GM19240 (cell line): ENCODE measurements around the gene FARS2.
"Not testable (repeated sequence)": the region's sequence is repeated elsewhere in the genome, so short reads cannot be mapped to it uniquely, and the experiment has no call there.

Experiments used
- DNase-seq: peaks from one replicate; pipeline ENCODE4 v3.0.0; 2011; ENCODE audit warnings: low spot score; ENCODE audit not compliant: insufficient read length

Gene FARS2

DNA sequence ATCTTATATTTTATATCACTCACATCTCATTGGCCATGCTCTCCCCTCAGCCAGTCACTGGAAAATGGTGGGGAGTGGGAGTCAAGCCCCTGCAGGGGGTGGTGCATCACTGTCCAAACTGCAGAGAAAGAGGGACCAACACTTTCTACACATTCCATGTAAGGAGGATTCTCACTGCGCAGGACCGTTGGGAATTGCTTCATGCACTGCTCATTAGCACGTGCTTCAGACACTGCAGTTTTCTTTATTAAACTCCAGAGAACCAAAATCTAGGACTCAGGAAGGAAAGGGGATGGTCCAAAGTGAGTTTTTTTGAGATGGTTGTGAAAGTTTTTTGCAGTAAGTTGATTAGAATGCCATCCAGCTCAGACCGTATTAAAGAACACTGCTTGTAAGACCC is 269.8 kb downstream of the FARS2 start:
- DNase-seq, result no peak

DNA sequence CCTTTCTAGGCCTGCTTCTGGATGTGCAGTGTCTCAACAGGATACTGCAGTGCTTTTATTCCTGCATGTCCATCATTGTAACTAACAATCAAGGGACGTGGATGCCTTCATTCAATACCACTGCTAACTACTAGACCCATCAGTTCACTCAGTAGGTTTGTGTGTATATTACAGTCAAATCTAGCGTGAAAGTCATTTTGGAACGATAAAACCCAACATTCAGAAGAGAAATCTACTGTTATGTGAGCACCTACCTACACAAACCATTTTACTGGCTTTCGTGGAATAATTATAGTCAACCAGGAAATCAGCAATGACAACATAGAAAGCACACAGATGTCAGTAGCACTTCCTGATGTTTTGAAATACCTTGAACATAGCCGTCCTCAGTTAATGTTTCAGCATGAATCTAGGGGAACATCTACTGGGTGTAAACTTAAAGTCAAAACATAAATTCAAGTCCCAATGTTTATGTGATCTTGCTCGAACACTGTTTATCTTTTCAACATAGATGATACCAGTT is 270.6 kb downstream of the FARS2 start:
- no peak for DNase-seq

DNA sequence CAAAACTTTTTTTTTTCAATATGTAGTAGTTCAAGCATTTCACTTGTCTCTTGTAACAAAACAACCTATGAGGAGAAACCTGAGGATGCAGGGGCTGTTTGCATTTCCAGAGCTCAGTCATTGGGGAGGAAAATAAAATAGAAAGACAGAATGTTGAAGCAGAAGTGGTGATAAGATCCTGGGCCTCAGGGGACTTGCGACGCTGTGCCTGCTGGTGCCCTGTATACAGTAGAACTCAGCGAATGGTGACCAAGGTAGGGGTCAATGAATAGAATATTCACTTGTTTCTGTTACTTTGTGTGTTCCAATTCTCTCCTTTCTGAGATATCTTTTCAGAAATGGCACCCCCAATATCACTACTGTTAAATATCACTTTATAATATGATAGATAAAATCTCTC is 271.6 kb downstream of the FARS2 start:
- DNase-seq, result no peak

DNA sequence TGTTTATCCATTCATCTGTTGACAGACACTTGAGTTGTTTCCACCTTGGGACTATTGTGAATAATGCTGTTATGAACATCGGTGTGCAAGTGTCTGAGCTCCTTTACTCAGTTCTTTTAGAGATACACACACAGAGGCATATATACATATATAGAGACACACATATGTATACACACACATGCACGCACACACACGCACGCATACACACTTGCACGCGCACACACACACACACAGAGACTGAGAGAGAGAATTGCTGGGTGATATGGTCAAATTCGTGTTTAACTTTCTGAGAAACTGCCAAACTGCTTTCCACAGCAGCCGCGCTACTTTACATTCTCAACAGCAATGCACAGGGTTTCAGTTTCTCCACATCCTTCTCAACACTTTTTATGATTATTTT is 273.3 kb downstream of the FARS2 start:
- no peak for DNase-seq

DNA sequence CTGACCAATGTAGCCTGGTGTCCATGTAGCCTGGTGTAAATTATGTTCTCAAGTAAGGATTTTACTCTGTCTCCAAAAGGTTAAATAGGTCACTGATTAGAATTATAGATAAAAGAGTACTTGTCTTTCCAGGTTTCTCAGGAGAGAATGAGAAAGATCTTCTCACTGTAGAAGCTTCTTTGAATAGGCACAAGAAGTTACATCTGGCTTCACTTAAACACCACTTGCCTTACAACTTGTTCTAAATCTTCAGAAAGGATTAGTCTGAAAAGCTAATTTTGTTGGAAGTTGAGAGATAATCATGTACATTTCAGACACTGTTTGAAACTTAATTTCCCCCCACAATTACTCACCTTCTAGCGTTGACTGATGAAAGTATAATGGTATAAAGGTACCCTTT is 275.3 kb downstream of the FARS2 start:
- no peak for DNase-seq

DNA sequence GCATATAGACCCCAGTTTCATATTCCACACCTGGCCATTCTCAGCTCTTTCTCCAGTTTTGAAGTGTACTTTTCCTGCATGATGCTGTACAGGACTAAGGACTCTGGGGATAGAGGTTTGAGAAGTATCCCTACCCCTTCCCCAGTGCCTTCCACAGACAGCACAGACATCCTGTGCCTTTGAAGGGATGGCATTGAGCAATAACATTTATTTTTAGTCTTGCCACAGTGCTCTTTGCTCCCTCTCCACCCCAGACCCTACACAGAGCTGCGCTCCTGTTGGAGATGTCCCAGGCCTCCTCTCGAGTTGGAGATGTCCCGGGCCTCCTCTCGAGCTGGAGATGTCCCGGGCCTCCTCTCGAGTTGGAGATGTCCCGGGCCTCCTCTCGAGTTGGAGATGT is 275.8 kb downstream of the FARS2 start:
- no peak for DNase-seq

DNA sequence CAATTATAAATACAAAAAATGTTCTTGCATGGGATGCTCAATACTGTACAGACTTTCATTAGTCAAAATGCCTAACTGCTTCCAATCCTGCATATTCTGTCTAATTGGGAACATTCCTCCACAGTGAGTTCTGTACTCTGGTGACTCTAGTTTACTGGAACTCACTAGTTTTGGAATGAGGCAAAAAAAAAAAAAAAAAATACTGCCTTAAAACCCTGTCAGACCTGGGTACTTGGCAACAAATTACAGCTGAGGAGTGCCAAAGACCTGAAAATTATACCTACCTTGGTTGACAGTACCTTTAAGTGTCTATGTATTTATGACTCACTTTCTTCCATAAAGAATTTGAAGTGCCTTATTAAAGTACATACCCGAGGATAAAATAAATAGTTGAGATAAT is 276.7 kb downstream of the FARS2 start:
- no peak for DNase-seq

DNA sequence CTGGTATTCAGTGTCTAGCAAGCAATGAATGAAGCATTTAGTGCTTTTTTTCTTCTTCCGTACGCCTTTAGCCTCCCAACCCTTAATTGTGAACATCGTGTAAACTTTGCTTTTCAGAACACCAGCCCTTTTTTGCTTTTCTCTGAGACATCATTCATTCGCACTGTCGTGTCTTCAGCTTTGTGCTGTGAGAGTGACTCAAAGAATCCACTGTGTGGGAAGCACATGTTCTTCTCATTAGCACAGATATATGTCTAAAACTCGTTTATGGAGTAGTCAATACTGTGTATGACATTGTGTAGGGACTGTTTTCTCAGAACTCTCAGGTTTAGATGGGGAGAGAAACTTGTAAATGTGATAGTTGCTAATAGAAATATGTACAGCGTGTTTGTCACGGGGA is 279.1 kb downstream of the FARS2 start:
- no peak for DNase-seq

DNA sequence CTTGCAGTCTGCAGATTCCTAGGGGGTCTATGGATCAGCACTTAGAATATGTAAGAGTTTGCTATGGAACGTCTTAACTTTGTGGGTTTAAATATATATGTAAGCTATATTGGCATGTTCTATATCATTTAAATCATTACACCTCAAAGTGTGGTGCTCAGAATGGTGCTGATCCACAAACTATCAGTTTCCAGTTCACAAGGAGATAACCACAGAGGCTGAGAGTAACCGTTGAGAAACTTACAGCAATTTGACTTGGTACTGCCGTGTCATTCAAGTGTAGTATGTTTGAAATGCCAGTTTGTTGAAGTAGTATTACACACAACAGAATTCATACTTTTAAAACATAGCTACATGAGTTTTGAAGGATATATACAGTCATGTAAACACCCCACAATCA is 279.7 kb downstream of the FARS2 start:
- DNase-seq, result no peak

DNA sequence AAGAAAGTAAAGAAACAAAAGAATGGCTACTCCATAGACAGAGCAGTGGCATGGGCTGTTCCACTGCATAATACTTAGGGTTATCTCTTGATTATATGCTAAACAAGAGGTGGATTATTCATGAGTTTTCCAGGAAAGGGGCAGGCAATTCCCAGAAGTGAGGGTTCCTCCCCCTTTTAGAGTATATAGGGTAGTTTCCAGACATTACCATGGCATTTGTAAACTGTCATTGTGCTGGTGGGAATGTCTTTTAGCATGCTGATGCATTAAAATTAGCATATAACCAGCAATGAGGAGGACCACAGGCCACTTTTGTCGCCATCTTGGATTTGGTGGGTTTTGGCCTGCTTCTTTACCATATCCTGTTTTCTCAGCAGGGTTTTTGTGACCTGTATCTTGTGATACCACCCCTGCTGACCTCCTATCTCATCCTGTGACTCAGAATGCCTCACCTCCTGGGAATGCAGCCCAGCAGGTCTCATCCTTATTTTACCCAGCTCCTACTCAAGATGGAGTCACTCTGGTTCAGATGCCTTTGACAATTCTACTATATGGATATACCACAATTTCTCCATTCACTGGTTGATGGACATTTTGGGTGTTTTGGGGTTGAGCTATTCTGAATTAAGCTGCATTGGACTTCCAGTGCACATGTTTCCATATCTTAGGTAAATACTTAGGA is 280.6 kb downstream of the FARS2 start:
- DNase-seq, result no peak

DNA sequence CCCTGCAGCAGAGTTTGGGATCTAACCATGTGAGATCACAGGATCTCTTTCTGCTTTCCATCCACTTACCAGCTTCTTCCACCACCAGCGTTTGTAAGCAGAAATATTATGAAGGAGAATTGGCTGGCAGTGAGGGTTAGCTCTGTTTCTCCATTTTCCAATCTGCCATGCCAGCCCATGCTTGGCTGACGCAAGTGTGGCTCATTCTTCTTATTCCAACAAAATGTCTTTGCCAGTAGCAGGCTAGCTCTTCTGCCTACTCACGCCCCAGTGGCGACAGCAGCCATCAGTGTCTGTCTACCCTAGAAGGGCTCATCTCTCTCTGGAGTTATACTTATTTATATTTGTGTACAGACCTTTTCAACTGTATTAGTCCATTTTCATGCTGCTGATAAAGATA is 286.2 kb downstream of the FARS2 start:
- DNase-seq, result no peak

DNA sequence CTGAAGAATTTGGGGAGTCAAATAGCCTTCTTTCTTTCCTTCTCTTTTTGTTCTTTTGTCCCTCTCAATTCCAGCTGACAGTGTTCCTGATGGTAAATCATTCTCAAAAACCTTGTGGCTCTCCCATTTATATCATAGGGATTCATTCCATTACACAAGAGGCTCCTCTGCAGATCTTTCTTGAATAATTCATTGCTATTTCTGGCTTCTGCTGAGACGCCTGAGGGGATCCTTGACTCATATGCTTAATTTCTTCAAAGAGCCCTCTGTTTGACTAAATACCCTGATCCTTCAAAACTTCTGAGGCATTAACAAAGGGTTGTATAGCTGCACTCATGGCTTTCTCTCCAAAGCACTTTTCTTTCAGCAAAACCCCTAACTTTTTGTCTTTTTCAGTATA is 289.3 kb downstream of the FARS2 start:
- DNase-seq, result no peak

DNA sequence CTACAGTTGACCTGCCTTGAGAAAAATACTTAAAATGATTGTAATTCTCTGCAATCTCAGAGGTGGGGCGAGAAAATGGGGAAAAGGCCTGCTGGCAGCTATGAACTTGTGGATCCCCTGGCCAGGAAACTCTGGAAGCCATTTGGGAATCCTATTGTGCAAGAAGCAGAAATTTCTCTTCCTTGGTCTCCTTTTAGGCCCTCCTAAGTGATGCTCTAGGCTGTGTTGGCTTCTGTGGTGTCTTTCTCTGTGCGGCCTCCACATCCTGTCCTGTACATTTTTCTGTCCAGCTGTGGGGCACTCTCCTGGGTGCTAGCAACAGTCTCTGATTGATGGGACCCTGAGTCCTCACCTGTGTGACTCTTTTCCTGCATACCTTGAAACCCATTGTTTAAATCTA is 290.9 kb downstream of the FARS2 start:
- DNase-seq, result no peak

DNA sequence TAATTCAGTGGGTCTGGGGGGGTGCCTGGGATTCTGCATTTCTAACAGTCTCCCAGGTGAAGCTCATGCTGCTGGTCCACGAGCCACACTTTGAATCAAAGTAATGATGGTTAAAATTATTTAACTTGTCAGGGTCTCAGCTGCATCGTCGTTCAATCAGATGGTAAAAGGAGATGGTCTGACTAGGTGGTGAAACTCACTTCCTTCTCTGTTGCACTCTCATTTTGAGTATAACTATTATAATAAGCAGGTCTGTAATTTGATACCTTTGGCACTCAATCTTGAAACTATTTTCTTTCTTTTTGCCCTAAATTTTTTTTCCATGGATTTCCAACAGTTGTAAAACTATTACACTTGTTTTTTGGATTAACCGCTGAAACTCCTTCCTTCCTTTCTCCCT is 292.5 kb downstream of the FARS2 start:
- no peak for DNase-seq

DNA sequence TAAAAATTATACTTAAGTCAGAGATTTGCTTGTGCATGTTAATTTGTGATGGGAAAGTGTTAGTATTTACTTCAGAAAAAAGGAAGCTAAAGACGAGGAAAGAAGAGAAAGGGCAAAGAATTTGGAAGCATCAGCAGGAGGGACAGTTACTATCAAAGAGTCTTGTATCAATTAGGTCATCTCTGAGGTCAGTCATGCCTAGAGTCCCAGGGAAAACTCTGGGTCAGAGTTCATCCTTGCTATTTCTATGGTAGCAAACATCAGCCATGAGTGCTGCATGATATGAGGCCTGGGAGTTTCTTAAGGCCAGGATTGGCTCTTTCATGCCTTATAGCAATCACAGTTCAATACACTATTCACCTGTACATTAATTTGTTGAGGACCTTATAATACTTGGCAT is 292.9 kb downstream of the FARS2 start:
- no peak for DNase-seq

DNA sequence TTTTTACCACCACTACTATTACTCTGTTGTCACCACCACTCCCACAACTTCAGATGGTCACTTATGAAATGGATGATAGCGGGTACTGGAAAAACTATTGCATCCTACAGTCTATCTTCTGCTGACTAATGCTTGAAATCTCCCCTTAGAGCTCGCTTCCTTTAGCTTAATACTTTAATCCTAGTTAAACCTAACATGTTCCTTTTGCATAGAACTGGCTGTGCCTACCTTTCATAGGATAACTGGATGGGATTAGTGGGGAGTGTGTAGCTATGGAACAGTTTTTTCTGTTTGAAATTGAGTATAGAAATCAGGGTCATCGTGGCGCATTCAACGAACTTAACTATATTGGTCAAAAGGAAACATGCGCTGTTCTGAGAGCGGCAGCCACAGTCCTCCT is 294.7 kb downstream of the FARS2 start:
- DNase-seq, result no peak

DNA sequence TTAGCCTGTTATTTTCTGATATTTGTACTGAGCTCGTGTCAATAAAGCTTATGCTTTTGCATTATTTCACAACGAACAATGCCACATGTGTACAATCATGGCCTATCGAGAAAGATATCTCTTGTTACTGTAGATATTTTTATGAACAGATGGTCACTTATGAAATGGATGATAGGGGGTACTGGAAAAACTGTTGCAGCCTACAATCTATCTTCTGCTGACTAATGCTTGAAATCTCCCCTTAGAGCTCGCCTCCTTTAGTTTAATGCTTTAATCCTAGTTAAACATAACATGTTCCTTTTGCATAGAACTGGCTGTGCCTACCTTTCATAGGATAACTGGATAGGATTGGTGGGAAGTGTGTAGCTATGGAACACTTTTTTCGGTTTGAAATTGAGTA is 296.2 kb downstream of the FARS2 start:
- DNase-seq, result no peak

DNA sequence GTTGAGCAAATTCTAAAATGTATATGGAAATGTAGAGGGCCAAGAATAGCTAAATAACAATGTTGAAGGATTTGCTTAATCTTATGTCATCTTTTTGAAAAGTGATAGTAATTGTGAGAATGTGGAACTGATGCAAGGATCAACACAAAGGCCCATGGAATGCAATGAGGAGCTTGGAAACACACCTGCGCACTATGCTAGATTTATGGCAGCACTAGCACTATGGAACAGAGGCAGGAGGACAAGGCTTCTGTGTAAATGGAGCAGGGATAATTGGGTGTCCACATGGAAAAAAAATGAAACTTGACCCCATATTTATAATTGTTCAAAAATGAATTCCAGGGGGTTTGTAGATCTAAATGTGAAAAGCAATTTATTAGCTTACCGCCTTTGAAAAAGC is 298.3 kb downstream of the FARS2 start:
- DNase-seq, result no peak

DNA sequence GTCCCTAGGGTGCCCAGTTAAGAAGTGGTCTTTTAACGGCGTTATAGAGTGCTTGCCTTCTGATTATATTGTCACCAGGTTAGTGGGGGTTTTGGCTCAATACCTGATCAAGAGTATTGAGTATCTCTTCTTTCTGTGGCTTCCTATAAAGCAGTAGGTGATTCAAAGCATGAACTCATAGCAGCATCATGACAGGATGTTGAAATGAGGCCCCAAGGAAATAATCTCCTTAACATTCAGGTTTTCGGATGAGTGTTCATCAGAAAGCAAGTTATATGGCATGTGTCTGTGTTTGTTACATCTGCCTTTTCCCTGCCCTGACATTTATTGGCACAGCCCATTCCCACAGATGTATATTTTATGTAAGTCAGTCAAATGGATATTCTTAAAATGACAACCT is 301.0 kb downstream of the FARS2 start:
- DNase-seq, result no peak

DNA sequence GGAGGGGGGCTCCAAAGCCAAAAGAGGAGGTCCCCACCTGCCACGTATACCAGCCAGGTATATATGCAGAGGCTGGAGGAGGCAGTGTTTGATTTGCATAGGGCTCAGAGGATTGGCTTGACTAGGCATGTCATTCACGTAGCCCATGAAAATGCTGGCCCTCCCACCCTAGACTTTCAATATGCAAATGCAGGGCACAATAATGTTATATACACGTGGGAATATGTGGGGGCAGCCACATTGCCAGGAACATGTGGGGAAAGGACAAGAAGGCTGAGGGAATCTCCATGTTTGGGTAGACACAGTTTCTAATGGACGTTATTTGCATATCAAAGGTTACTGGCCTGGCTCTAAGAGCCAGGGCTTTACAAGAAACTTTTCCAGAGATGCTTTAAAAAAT is 301.8 kb downstream of the FARS2 start:
- DNase-seq, result no peak

DNA sequence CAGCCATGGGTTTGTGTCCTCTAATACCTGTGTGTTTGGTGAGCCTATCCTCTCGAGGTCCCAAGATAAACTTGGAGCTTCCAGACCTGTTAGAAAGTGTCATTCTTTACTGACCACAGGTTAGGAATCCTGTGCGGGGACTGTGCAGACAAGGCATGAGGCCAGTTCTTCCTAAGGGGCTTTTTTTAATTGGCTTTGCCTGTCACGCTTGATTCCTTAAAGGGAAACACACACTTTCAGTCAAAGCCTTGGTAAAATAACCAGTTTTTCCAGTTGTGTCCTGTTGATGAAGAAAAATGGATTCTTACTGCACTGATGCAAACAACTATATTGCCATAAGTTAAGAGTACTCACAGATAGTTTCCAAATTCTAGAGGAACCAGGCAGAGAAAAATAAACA is 303.4 kb downstream of the FARS2 start:
- DNase-seq, result not testable (repeated sequence)

DNA sequence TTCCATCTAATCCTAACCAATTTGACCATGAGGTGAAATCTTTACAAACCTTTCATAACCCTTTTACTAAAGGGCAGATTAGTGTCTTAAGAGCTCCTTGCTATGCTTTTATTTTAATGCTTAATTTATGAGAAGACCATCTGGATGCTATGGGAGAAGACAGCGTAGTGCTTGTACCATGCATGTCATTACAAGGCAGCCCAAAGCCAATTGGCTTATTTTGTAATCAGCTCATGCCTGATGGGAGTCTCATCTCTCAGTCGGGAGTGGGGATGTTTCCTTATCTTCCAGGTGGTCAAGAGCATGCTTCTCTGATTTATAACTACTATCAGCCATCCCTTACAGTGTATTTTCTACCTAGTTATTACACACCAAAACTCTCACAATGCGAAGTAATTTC is 304.7 kb downstream of the FARS2 start:
- DNase-seq, result no peak

DNA sequence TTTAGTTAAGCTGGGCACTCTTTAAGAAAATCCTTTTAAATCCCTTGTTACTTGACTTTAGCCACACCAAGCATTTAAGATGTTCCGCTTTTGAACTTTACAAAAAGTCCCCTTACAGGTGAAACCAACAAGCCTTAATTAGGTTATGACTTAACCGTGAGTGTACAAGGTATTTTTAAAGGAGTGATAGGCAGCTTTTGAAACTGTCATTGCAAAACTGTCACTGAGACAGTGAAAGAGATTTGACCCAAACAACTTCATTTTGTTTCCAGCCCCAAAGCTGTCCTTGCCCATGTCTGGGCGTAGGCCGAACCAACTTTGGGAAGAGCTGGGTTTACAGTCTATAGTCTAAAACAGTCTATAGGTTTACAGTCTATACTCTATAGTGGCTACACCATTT is 305.4 kb downstream of the FARS2 start:
- no peak for DNase-seq

DNA sequence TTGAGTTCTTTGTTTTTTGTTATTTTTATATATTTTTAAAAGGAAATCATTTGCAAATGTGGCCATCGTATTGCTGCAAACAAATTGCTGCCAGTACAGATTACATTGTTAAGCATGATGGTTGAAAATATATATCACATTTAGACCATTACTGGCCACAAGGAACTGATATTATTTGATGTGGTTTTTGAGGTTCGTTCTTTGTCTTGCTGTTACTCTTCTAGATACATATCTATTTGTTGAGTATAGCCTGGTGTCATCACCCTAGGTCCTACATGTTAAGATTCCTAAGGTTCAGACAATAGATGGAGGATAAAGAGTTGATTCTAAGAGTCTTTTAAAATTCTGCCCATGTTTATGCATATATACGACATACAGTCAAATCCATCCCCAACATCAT is 306.0 kb downstream of the FARS2 start:
- no peak for DNase-seq
